Ovary (tissue), 3 donors: ENCODE results near the gene NPFFR1.

Source experiments
- EP300 ChIP-seq: sonication (generic); formaldehyde crosslinking; IDR thresholded peaks from one replicate; pipeline ENCODE4 v1.6.1; 2017; ENCODE audit warnings: antibody characterized with exemption
- POLR2A ChIP-seq: fragments of 450-650 bp; IDR thresholded peaks from one replicate; pipeline ENCODE4 v1.6.1; 2017; ENCODE audit warnings: antibody characterized with exemption, mild to moderate bottlenecking, moderate library complexity
- TF ChIP-seq, protein P1 (sequence below), 3 donors: fragments of 450-650 bp in 2 of 3; fragments of 200-600 bp in 1 of 3; IDR thresholded peaks; one replicate each; pipeline versions ENCODE4 v1.5.1 to v1.8.0; 2016 to 2022; ENCODE audit warnings: antibody characterized with exemption in 3 of 3, mild to moderate bottlenecking in 1 of 3
- donor health status: DM: no; HTN: no; CAD: no.

DNA sequence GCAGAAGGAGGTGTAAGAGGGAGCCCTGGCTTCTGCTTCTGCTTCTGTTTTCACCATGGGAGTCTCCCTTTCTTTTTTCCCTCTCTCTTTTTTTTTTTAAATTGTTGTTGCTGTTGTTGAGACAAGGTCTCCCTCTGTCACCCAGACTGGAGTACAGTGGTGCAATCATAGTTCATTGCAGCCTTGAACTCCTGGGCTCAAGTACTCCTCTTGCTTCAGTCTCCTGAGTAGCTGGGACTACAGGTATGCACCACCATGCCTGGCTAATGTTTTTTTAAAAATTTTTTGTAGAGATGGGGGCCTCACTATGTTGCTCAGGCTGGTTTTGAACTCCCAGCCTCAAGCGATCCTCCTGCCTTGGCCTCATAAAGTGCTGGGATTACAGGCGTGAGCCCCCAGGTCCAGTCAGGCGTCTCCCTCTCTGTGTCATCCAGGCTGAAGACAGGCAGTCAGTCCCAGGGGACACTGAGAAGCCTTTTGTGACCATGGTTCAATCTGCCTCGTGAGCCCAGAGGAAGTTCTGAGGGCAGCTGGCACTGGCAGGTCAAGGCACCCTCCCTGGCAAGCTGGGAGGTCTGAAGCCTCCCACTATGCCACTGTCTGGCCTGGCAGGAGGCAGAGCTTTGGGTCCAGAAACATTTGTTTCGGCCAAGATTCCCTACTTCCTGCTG is 33.6 kb upstream of the NPFFR1 start:
- TF ChIP-seq, protein P1, sequence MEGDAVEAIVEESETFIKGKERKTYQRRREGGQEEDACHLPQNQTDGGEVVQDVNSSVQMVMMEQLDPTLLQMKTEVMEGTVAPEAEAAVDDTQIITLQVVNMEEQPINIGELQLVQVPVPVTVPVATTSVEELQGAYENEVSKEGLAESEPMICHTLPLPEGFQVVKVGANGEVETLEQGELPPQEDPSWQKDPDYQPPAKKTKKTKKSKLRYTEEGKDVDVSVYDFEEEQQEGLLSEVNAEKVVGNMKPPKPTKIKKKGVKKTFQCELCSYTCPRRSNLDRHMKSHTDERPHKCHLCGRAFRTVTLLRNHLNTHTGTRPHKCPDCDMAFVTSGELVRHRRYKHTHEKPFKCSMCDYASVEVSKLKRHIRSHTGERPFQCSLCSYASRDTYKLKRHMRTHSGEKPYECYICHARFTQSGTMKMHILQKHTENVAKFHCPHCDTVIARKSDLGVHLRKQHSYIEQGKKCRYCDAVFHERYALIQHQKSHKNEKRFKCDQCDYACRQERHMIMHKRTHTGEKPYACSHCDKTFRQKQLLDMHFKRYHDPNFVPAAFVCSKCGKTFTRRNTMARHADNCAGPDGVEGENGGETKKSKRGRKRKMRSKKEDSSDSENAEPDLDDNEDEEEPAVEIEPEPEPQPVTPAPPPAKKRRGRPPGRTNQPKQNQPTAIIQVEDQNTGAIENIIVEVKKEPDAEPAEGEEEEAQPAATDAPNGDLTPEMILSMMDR (IDR thresholded peaks at IDR 0.05): no peak
- no peak for TF ChIP-seq POLR2A
- no peak for TF ChIP-seq EP300
